Mesenchymal stem cell (in vitro differentiated cells and primary cell): ENCODE data around the gene ZCWPW1.

Source experiments
- DNase-seq: peaks from one replicate; pipeline ENCODE4 v3.0.0-alpha.2; 2013
- H2AFZ ChIP-seq: one replicate; pipeline ENCODE4 v1.6.1; 2013; ENCODE audit warnings: low read depth, mild to moderate bottlenecking, control low read depth, inconsistent platforms, low read length, moderate library complexity
- H2AK5ac ChIP-seq: 2 replicates; pipeline ENCODE4 v1.6.1; 2013; ENCODE audit warnings: low read length, moderate library complexity, mild to moderate bottlenecking, inconsistent platforms; ENCODE audit not compliant: severe bottlenecking
- H2BK120ac ChIP-seq: one replicate; pipeline ENCODE4 v1.6.1; 2013; ENCODE audit warnings: low read depth, mild to moderate bottlenecking, inconsistent platforms, low read length, moderate library complexity
- H2BK12ac ChIP-seq, 2 experiments: one replicate each; pipeline ENCODE4 v1.6.1; 2013; ENCODE audit warnings: inconsistent platforms in 2 of 2, low read length in 2 of 2, mild to moderate bottlenecking in 2 of 2, moderate library complexity in 2 of 2, control low read depth in 1 of 2
- H2BK15ac ChIP-seq: one replicate; pipeline ENCODE4 v1.6.1; 2013; ENCODE audit warnings: mild to moderate bottlenecking, low read depth, inconsistent platforms; ENCODE audit not compliant: poor library complexity, severe bottlenecking
- H2BK5ac ChIP-seq: 2 replicates; pipeline ENCODE4 v1.6.1; 2013; ENCODE audit warnings: low read depth, mild to moderate bottlenecking, low read length, control low read depth, inconsistent platforms; ENCODE audit not compliant: poor library complexity, severe bottlenecking
- H3K14ac ChIP-seq, 2 experiments: one replicate each; pipeline ENCODE4 v1.6.1; 2013; ENCODE audit warnings: inconsistent platforms in 2 of 2, low read length in 2 of 2, control low read depth in 1 of 2, mild to moderate bottlenecking in 1 of 2, moderate library complexity in 1 of 2
- H3K18ac ChIP-seq, 2 experiments: one replicate each; pipeline ENCODE4 v1.6.1; 2013; ENCODE audit warnings: inconsistent platforms in 2 of 2, low read length in 2 of 2, control low read depth in 1 of 2, low read depth in 1 of 2, mild to moderate bottlenecking in 1 of 2
- H3K23ac ChIP-seq, 2 experiments: one replicate each; pipeline ENCODE4 v1.6.1; 2013; ENCODE audit warnings: inconsistent platforms in 2 of 2, low read length in 2 of 2, mild to moderate bottlenecking in 2 of 2, moderate library complexity in 2 of 2, control low read depth in 1 of 2
- H3K27ac ChIP-seq: 2 replicates; pipeline ENCODE4 v1.5.1; 2013; ENCODE audit warnings: mild to moderate bottlenecking, moderate library complexity, low read length, control low read depth, inconsistent platforms; ENCODE audit not compliant: poor library complexity, severe bottlenecking
- H3K27me3 ChIP-seq, 2 experiments: 2 replicates each; pipeline versions ENCODE4 v1.6.1 to v1.7.0; 2013; ENCODE audit warnings: low read length in 2 of 2, mild to moderate bottlenecking in 2 of 2, moderate library complexity in 2 of 2, control low read depth in 1 of 2, inconsistent platforms in 1 of 2; ENCODE audit not compliant: control insufficient read depth in 1 of 2, insufficient read depth in 1 of 2
- H3K36me3 ChIP-seq, 2 experiments: 2 replicates each; pipeline versions ENCODE4 v1.6.1 to v1.7.0; 2013; ENCODE audit warnings: low read length in 2 of 2, control low read depth in 1 of 2, inconsistent platforms in 1 of 2, low read depth in 1 of 2, mild to moderate bottlenecking in 1 of 2; ENCODE audit not compliant: insufficient read depth in 2 of 2, control insufficient read depth in 1 of 2
- H3K4ac ChIP-seq, 2 experiments: one replicate each; pipeline ENCODE4 v1.6.1; 2013; ENCODE audit warnings: inconsistent platforms in 2 of 2, low read length in 2 of 2, mild to moderate bottlenecking in 2 of 2, moderate library complexity in 2 of 2, control low read depth in 1 of 2, low read depth in 1 of 2
- H3K4me1 ChIP-seq: 2 replicates; pipeline ENCODE4 v1.6.1; 2013; ENCODE audit warnings: low read depth, low read length, control low read depth; ENCODE audit not compliant: control insufficient read depth, insufficient read depth
- H3K4me2 ChIP-seq: 2 replicates; pipeline ENCODE4 v1.6.1; 2013; ENCODE audit warnings: low read length, mild to moderate bottlenecking, inconsistent platforms; ENCODE audit not compliant: poor library complexity, severe bottlenecking
- H3K4me3 ChIP-seq, 2 experiments: 2 replicates each; pipeline versions ENCODE4 v1.5.1 to v1.7.0; 2013; ENCODE audit warnings: low read length in 2 of 2, mild to moderate bottlenecking in 2 of 2, control low read depth in 1 of 2, low read depth in 1 of 2; ENCODE audit not compliant: insufficient read depth in 1 of 2
- H3K79me1 ChIP-seq: replicated peaks from 2 replicates; pipeline ENCODE4 v1.6.1; 2013; ENCODE audit warnings: mild to moderate bottlenecking, control low read depth, low read length, inconsistent platforms; ENCODE audit not compliant: poor library complexity, severe bottlenecking
- H3K9ac ChIP-seq: 2 replicates; pipeline ENCODE4 v1.7.0; 2013; ENCODE audit warnings: mild to moderate bottlenecking, low read length, moderate library complexity
- H3K9me3 ChIP-seq: 2 replicates; pipeline ENCODE4 v1.7.0; 2013; ENCODE audit warnings: mild to moderate bottlenecking, low read length; ENCODE audit not compliant: control insufficient read depth
- H4K8ac ChIP-seq: one replicate; pipeline ENCODE4 v1.6.1; 2013; ENCODE audit warnings: inconsistent platforms, mild to moderate bottlenecking, low read length, moderate library complexity
- H4K91ac ChIP-seq: one replicate; pipeline ENCODE4 v1.6.1; 2013; ENCODE audit warnings: mild to moderate bottlenecking, low read length, inconsistent platforms
- WGBS: methylation state at CpG from one replicate; pipeline ENCODE4 v1.1.7; 2013; ENCODE audit warnings: mixed read lengths; 5-methylcytosine and 5-hydroxymethylcytosine counted together

The ZCWPW1 gene

DNA sequence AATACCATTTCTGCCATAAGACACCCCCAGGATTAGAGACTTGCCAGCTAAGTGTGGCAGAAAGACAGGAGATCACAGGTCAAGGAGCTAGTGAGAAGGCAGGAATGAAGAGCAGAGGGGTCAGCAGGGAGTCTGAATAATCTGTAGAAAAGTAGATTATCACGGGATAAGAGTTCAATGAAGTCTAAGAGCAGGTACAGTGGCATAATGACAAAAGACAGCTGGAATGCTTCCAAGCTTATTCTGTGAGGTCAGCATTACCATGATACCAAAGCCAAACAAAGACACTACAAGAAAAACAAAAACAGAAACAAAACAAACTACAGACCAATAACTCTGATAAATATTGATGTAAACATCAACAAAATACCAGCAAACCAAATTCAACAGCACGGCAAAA lies 34.4 kb downstream of the ZCWPW1 start:
- no peak overlapping the region for H2AFZ ChIP-seq
- no peaks in the 10 kb centered on the region for H3K9me3 ChIP-seq
- H3K4ac ChIP-seq, result no peak overlapping the region
- no peaks in the 10 kb centered on the region for H3K36me3 ChIP-seq
- no peaks in the 10 kb centered on the region for H3K79me1 ChIP-seq
- H4K8ac ChIP-seq, result no peak overlapping the region
- H3K18ac ChIP-seq, result no peak overlapping the region
- H3K4me1 ChIP-seq, result no peaks in the 10 kb centered on the region
- H2BK120ac ChIP-seq, result no peak overlapping the region
- 90% methylated on average over 2 of the region's 2 CpGs for WGBS
- H3K27me3 ChIP-seq, result peaks cover 29 to 53% of the 10 kb centered on the region in 2 experiments
- H3K27ac ChIP-seq, result no peak overlapping the region
- no peak overlapping the region for H2BK15ac ChIP-seq
- H3K14ac ChIP-seq, result no peak overlapping the region
- H2BK12ac ChIP-seq, result no peak overlapping the region
- H2AK5ac ChIP-seq, result no peak overlapping the region
- no peak overlapping the region for H3K4me2 ChIP-seq
- H3K9ac ChIP-seq, result no peak overlapping the region
- H3K23ac ChIP-seq, result no peak overlapping the region
- no peak overlapping the region for H4K91ac ChIP-seq
- no peak overlapping the region for H3K4me3 ChIP-seq
- no peak overlapping the region for H2BK5ac ChIP-seq
- DNase-seq, result no peak

DNA sequence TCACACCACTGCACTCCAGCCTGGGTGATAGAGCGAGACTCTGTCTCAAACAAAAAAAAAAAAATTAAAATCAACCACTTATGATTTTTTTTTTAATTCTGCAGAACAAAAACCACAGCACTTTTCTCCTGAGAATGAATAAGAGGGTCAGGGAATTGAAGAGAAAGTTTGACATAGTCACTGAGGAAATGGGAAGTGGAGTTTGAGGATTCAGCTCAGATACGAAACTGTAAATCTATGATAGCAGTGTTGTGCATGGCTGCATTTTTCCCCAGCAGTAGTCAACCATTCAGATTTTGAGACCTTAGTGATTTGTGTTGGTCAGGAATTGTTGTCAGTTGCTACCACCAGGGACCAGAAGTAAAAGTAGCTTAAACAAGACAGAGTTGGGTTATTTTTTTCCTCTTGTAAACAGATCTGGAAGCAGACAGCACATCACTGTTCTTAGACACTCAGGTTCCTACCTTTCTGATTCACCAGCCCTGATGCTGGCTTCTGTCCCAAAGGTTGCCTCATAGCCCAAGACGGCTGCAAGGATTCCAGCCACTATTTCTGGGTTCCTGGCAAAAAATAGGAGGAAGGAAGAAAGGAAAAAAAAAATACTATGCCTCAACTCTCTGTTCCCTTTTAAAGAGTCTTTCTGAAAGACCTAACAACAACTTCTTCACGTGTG lies 35.1 kb downstream of the ZCWPW1 start:
- Histone ChIP-seq H3K4me3 (no peak overlapping the region), H2BK5ac (no peak overlapping the region), H3K4ac (no peak overlapping the region), H2BK15ac (no peak overlapping the region), H2BK12ac (no peak overlapping the region), H3K36me3 (no peaks in the 10 kb centered on the region), H3K27ac (no peak overlapping the region), H3K18ac (no peak overlapping the region), H3K9ac (no peak overlapping the region), H2AK5ac (no peak overlapping the region), H3K23ac (no peak overlapping the region), H3K4me2 (no peak overlapping the region), H3K4me1 (no peaks in the 10 kb centered on the region), H2BK120ac (no peak overlapping the region), H3K79me1 (no peaks in the 10 kb centered on the region), H4K8ac (no peak overlapping the region), H3K27me3 (peaks cover 25 to 47% of the 10 kb centered on the region in 2 experiments), H4K91ac (no peak overlapping the region), H2AFZ (no peak overlapping the region), H3K9me3 (no peaks in the 10 kb centered on the region), H3K14ac (no peak overlapping the region)
- no peak for DNase-seq
- WGBS, result 70% methylated on average over 2 of the region's 4 CpGs

DNA sequence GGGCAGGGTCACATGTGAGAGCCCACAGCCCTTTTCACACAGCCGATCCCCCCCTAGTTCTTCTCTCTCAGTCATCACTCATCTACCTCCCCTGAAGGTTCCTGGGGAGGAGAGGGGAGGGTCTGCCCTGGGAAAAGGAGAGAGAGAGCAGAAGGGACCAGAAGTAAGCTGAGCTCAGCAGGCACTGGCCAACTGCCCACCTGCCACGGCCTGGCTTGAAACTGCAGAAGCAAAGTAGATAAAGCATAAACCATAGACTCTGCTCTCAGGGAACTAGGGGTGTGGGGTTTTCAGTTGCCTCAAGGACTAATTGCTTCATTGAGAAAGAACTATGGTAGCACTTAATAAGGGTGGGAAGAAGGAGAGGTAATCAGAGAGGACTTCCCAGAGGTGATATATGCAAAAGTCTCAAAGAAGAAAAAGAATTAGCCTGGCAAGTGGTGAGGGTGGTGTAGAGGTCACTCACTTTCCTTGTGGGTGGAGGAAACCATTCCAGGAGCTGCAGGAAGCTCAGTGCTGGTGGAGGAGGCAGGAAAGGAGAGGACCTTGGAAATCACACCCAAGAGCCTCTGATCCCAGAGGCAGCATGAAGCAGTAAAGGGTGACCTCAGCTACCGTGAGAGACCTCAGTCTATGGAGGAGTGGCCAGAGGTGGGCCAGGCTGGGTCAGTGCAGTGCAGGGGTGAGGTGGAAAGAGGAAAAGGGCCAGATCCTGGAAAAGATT lies 38.1 kb downstream of the ZCWPW1 start:
- H3K9ac ChIP-seq, result no peak overlapping the region
- no peak overlapping the region for H2BK120ac ChIP-seq
- no peak overlapping the region for H3K27ac ChIP-seq
- no peak overlapping the region for H2BK15ac ChIP-seq
- H3K27me3 ChIP-seq, result peaks cover 13 to 37% of the 10 kb centered on the region in 2 experiments
- no peak overlapping the region for H2BK12ac ChIP-seq
- WGBS, result 72% methylated on average over 2 of the region's 3 CpGs
- H3K4ac ChIP-seq, result no peak overlapping the region
- H3K4me1 ChIP-seq, result no peaks in the 10 kb centered on the region
- no peaks in the 10 kb centered on the region for H3K9me3 ChIP-seq
- H3K4me3 ChIP-seq, result no peak overlapping the region
- no peak overlapping the region for H2BK5ac ChIP-seq
- H3K36me3 ChIP-seq, result no peaks in the 10 kb centered on the region
- no peak overlapping the region for H3K18ac ChIP-seq
- H2AFZ ChIP-seq, result no peak overlapping the region
- no peak overlapping the region for H3K4me2 ChIP-seq
- no peak overlapping the region for H4K8ac ChIP-seq
- H4K91ac ChIP-seq, result no peak overlapping the region
- no peak for DNase-seq
- no peak overlapping the region for H2AK5ac ChIP-seq
- no peak overlapping the region for H3K23ac ChIP-seq
- H3K14ac ChIP-seq, result no peak overlapping the region
- H3K79me1 ChIP-seq, result no peaks in the 10 kb centered on the region

DNA sequence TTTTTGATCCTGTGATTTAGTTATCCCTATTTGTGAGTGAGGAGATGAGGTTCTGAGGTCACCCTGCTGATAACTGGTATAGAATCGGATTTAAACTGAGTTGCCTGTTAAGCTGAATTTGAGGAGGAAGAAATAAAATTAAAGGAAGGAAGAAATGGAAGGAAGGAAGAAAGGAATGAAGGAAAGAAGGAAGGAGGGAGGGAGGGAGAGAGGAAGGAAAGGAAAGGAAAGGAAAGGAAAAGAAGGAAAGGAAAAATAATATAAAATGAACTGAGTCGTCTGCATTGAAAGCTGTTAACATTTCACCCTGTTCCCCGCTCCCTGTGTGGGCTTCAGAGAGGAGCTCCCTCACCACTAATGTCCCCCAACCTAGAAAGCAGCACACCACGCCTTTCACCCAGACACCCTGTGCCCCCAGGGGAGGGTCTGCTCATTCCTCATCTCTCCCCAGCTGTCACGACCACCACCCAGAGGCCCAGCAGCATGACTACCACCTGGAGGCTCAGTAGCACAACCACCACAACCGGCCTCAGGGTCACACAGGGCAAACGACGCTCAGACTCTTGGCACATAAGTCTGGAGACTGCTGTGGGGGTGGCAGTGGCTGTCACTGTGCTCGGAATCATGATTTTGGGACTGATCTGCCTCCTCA lies 38.9 kb downstream of the ZCWPW1 start:
- Histone ChIP-seq H2AFZ (no peak overlapping the region), H3K79me1 (no peaks in the 10 kb centered on the region), H3K9ac (no peak overlapping the region), H2BK12ac (no peak overlapping the region), H3K4ac (no peak overlapping the region), H3K36me3 (no peaks in the 10 kb centered on the region), H3K4me1 (no peaks in the 10 kb centered on the region), H3K4me3 (no peak overlapping the region), H2BK120ac (no peak overlapping the region), H3K27me3 (peaks cover 7 to 37% of the 10 kb centered on the region in 2 experiments), H3K9me3 (no peaks in the 10 kb centered on the region), H4K8ac (no peak overlapping the region), H2AK5ac (no peak overlapping the region), H3K4me2 (no peak overlapping the region), H4K91ac (no peak overlapping the region), H3K23ac (no peak overlapping the region), H2BK15ac (no peak overlapping the region), H3K14ac (no peak overlapping the region), H3K18ac (no peak overlapping the region), H3K27ac (no peak overlapping the region), H2BK5ac (no peak overlapping the region)
- 66% methylated on average over 8 of the region's 9 CpGs for WGBS
- no peak for DNase-seq
